GM23338 (cell line): Measurements from ENCODE around the gene SYT15. TPM values are rescaled to one million over a fixed set of nuclear protein-coding genes. Genes with fewer than 3 reads are reported as not detected.
A peak's percentile ranks its signal among the peaks of the same experiment; 100 is the strongest.

Source experiments
- ATAC-seq: fragments of 200-7000 bp; cut with Tn5 transposase; 3 replicates; pipeline ENCODE4 v1.9.1; 2020
- DNase-seq: peaks from one replicate; pipeline ENCODE4 v3.0.0-alpha.2; 2015; ENCODE audit warnings: low spot score
- H2AFZ ChIP-seq: fragments of 200-600 bp; sonication (generic); 2 replicates; pipeline ENCODE4 v1.8.0; 2016; ENCODE audit warnings: antibody characterized with exemption, mild to moderate bottlenecking, moderate library complexity
- H3F3A ChIP-seq: fragments of 200-600 bp; sonication (generic); replicated peaks from 2 replicates; pipeline ENCODE4 v1.8.0; 2017; ENCODE audit warnings: antibody characterized with exemption, mixed run types, low read depth
- H3K27ac ChIP-seq: fragments of 200-600 bp; sonication (generic); 2 replicates; pipeline ENCODE4 v1.6.1; 2016; ENCODE audit warnings: low read depth
- H3K27me3 ChIP-seq: fragments of 200-600 bp; sonication (generic); 2 replicates; pipeline ENCODE4 v1.8.0; 2016; ENCODE audit warnings: mild to moderate bottlenecking, mixed run types, moderate library complexity; ENCODE audit not compliant: insufficient read depth
- H3K36me3 ChIP-seq: fragments of 200-600 bp; sonication (generic); 2 replicates; pipeline ENCODE4 v1.8.0; 2016; ENCODE audit warnings: mild to moderate bottlenecking; ENCODE audit not compliant: insufficient read depth
- H3K4me1 ChIP-seq: fragments of 200-600 bp; sonication (generic); 2 replicates; pipeline ENCODE4 v1.8.0; 2016; ENCODE audit warnings: mild to moderate bottlenecking, moderate library complexity; ENCODE audit not compliant: insufficient read depth
- H3K4me2 ChIP-seq: fragments of 200-600 bp; sonication (generic); 2 replicates; pipeline ENCODE4 v1.7.1; 2017; ENCODE audit warnings: mixed run types
- H3K4me3 ChIP-seq: fragments of 200-600 bp; sonication (generic); 2 replicates; pipeline ENCODE4 v1.6.1; 2016; ENCODE audit warnings: mixed run types
- H3K79me2 ChIP-seq: fragments of 200-600 bp; sonication (generic); replicated peaks from 2 replicates; pipeline ENCODE4 v1.8.0; 2017; ENCODE audit warnings: mild to moderate bottlenecking; ENCODE audit not compliant: insufficient read depth
- H3K9me2 ChIP-seq: fragments of 200-600 bp; sonication (generic); 2 replicates; pipeline ENCODE4 v1.8.0; 2017; ENCODE audit not compliant: insufficient read depth
- H4K20me1 ChIP-seq: fragments of 200-600 bp; sonication (generic); replicated peaks from 2 replicates; pipeline ENCODE4 v1.8.0; 2017; ENCODE audit warnings: mild to moderate bottlenecking; ENCODE audit not compliant: insufficient read depth
- H3K27ac Mint-ChIP-seq: 2 replicates; pipeline ENCODE4 v1.8.0; 2020; ENCODE audit warnings: inconsistent platforms, mild to moderate bottlenecking, moderate library complexity, mixed read lengths
- H3K27me3 Mint-ChIP-seq: 3 replicates; pipeline ENCODE4 v1.8.0; 2022; ENCODE audit warnings: low read depth, mild to moderate bottlenecking, moderate library complexity, mixed read lengths, inconsistent platforms; ENCODE audit not compliant: insufficient read depth, poor library complexity
- H3K36me3 Mint-ChIP-seq: 3 replicates; pipeline ENCODE4 v1.8.0; 2021; ENCODE audit warnings: low read depth, mild to moderate bottlenecking, inconsistent platforms, moderate library complexity, mixed read lengths
- H3K4me1 Mint-ChIP-seq: 3 replicates; pipeline ENCODE4 v1.8.0; 2020; ENCODE audit warnings: mild to moderate bottlenecking, inconsistent platforms, mixed read lengths
- H3K4me3 Mint-ChIP-seq: 3 replicates; pipeline ENCODE4 v1.8.0; 2021; ENCODE audit warnings: moderate library complexity, mild to moderate bottlenecking, inconsistent platforms, mixed read lengths
- H3K9me3 Mint-ChIP-seq: 3 replicates; pipeline ENCODE4 v1.8.0; 2020; ENCODE audit warnings: moderate library complexity, mild to moderate bottlenecking, inconsistent platforms, mixed read lengths
- CREB1 ChIP-seq: fragments of 250-450 bp; sonication (Bioruptor Pico); IDR thresholded peaks from 2 replicates; pipeline ENCODE4 v1.5.0; 2020; ENCODE audit warnings: low read depth, mild to moderate bottlenecking, moderate library complexity
- CTCF ChIP-seq, 2 experiments: fragments of 200-600 bp in 1 of 2; sonication (generic) in 1 of 2; conservative IDR thresholded peaks; 2 replicates each; pipeline versions ENCODE4 v1.5.1 to v1.6.1; 2016 to 2017; ENCODE audit warnings: antibody characterized with exemption in 2 of 2, low read depth in 2 of 2, mild to moderate bottlenecking in 2 of 2, moderate library complexity in 1 of 2
- ETS1 ChIP-seq: IDR thresholded peaks from 2 replicates; pipeline ENCODE4 v1.6.1; 2016; ENCODE audit warnings: antibody characterized with exemption
- EZH2 ChIP-seq: fragments of 200-600 bp; sonication (generic); IDR thresholded peaks from one replicate; pipeline ENCODE4 v1.8.0; 2017; ENCODE audit warnings: antibody characterized with exemption, mild to moderate bottlenecking, low read depth; ENCODE audit not compliant: unreplicated experiment
- EZH2phosphoT487 ChIP-seq: fragments of 200-600 bp; sonication (generic); IDR thresholded peaks from one replicate; pipeline ENCODE4 v1.8.1; 2018; ENCODE audit warnings: antibody characterized with exemption; ENCODE audit not compliant: unreplicated experiment
- JUNB ChIP-seq: IDR thresholded peaks from one replicate; pipeline ENCODE4 v1.6.1; 2016; ENCODE audit warnings: antibody characterized with exemption; ENCODE audit not compliant: unreplicated experiment
- NANOG ChIP-seq: IDR thresholded peaks from 2 replicates; pipeline ENCODE4 v1.6.1; 2016; ENCODE audit warnings: antibody characterized with exemption, borderline replicate concordance
- POLR2AphosphoS5 ChIP-seq: IDR thresholded peaks from 2 replicates; pipeline ENCODE4 v1.6.1; 2016; ENCODE audit warnings: antibody characterized with exemption, low read depth
- REST ChIP-seq: IDR thresholded peaks from one replicate; pipeline ENCODE4 v1.6.1; 2018; ENCODE audit warnings: antibody characterized with exemption; ENCODE audit not compliant: unreplicated experiment
- STAT1 ChIP-seq: IDR thresholded peaks from one replicate; pipeline ENCODE4 v1.6.1; 2016; ENCODE audit warnings: antibody characterized with exemption; ENCODE audit not compliant: unreplicated experiment
- ZNF114 ChIP-seq: fragments of 250-450 bp; sonication (Bioruptor Pico); IDR thresholded peaks from 2 replicates; pipeline ENCODE4 v1.5.0; 2020; ENCODE audit warnings: mild to moderate bottlenecking, moderate library complexity
- ZNF331 ChIP-seq: fragments of 250-450 bp; sonication (Bioruptor Pico); IDR thresholded peaks from 2 replicates; pipeline ENCODE4 v1.5.0; 2020; ENCODE audit warnings: low read depth, mild to moderate bottlenecking, moderate library complexity
- ZNF462 ChIP-seq: fragments of 250-450 bp; sonication (Bioruptor Pico); IDR thresholded peaks from 2 replicates; pipeline ENCODE4 v1.5.0; 2020; ENCODE audit warnings: mild to moderate bottlenecking, moderate library complexity
- polyA plus RNA-seq: library from polyadenylated mRNA; unstranded; fragments of >200 nt; fragmentation: Nextera tagmentation; extraction: Ambion mirVana; gene quantifications from 2 replicates; pipeline ENCODE4 v1.2.1, GENCODE V29; 2016
- total RNA-seq: library from RNA; depleted of rRNA; stranded (reverse); fragments of >200 nt; shearing (Covaris generic); gene quantifications from 2 replicates; pipeline ENCODE4 v1.2.3, GENCODE V29; 2014

SYT15 gene
- total and polyA plus RNA-seq, 2 experiments from 2014 or later = 1.5 TPM; not detected in 1

- TF ChIP-seq JUNB (no peak), EZH2phosphoT487 (no peak), CTCF (conservative IDR thresholded peaks at IDR 0.05; ENCODE audit: low read depth in 2 of 2) (no peak), ZNF331 (CRISPR knock-in tag) (no peak), STAT1 (no peak), REST (no peak), ZNF462 (CRISPR knock-in tag) (no peak), ZNF114 (no peak), ETS1 (no peak), POLR2AphosphoS5 (no peak), EZH2 (no peak), CREB1 (CRISPR knock-in tag) (no peak), NANOG (no peak)
- peak overlapping the region; percentile 62 for H3K4me3 Mint-ChIP-seq
- H3K4me1 ChIP-seq = peaks cover 24% of the 10 kb centered on the region
- H4K20me1 ChIP-seq = peaks cover 3% of the 10 kb centered on the region; the same call in 1 of the 2 replicates
- H3K36me3 Mint-ChIP-seq = no peaks in the 10 kb centered on the region; the same call in 2 of the 3 replicates
- H3K79me2 ChIP-seq = no peaks in the 10 kb centered on the region
- peaks cover 22% of the 10 kb centered on the region for H3K27me3 Mint-ChIP-seq
- no peak overlapping the region for H3K4me3 ChIP-seq
- no peak overlapping the region for H3K27ac Mint-ChIP-seq
- ATAC-seq (no peak), DNase-seq (no peak)
- no peak overlapping the region for H3K27ac ChIP-seq
- H3K9me3 Mint-ChIP-seq = no peaks in the 10 kb centered on the region
- peak overlapping the region; percentile 95; the same call in 1 of the 2 replicates for H2AFZ ChIP-seq
- peaks cover 28% of the 10 kb centered on the region for H3K4me1 Mint-ChIP-seq
- H3K27me3 ChIP-seq = no peaks in the 10 kb centered on the region; the same call in 1 of the 2 replicates
- no peak overlapping the region for H3K4me2 ChIP-seq
- H3K9me2 ChIP-seq = peaks cover 9% of the 10 kb centered on the region; the same call in 1 of the 2 replicates
- no peaks in the 10 kb centered on the region for H3K36me3 ChIP-seq
- 0 out of 2 replicates have a peak, but pooled peaks cover 2% of the 10 kb centered on the region for H3F3A ChIP-seq
Observed at GRCh38 chr10:46539596-46540411, 39.1 kb upstream of the SYT15 start.
